ENCODE results near the gene CREG2. TPM values are rescaled to one million over a fixed set of nuclear protein-coding genes. Genes with fewer than 3 reads are reported as not detected.

CREG2 gene
- total RNA-seq, 1 experiment from 2014 or later = 1.3 TPM

DNA sequence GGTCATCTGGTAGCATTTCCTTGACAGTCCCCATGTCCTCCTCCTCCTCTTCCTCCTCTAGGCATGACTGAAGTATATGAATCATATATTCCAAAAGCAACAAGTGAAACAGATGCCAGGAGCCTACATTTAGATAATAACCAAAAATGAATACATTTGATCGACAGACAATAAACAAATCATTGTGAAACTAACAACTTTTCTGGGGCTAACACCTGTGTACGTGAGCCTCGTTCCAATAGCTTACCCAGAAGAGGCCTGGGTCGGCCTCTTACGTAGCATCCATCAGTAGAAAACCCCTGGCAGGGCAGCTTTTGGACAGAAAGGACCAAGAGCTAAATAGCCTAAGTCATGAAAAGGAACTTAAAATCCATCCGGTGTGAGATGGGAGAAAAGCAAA is 15.3 kb upstream of the CREG2 start:
- peaks cover 15% of the 10 kb centered on the region for H3K4me1 Mint-ChIP-seq (ENCODE audit: low read depth, unreplicated experiment)
- intact Hi-C loops (cut with micrococcal nuclease; ENCODE audit: unreplicated experiment) = no loop called here
- BruUV-seq (replicated peaks) = no TSS peak
- no peak for DNase-seq
- H3K27me3 Mint-ChIP-seq (ENCODE audit: unreplicated experiment) = no peaks in the 10 kb centered on the region
- CTCF ChIA-PET = no interaction called here
- H3K36me3 Mint-ChIP-seq (ENCODE audit: insufficient read depth, unreplicated experiment) = no peaks in the 10 kb centered on the region
- no peaks in the 10 kb centered on the region for H3K9me3 Mint-ChIP-seq (ENCODE audit: low read depth, unreplicated experiment)
- H3K4me3 Mint-ChIP-seq (ENCODE audit: low read depth, unreplicated experiment) = no peak overlapping the region
- TF ChIP-seq, protein P1, sequence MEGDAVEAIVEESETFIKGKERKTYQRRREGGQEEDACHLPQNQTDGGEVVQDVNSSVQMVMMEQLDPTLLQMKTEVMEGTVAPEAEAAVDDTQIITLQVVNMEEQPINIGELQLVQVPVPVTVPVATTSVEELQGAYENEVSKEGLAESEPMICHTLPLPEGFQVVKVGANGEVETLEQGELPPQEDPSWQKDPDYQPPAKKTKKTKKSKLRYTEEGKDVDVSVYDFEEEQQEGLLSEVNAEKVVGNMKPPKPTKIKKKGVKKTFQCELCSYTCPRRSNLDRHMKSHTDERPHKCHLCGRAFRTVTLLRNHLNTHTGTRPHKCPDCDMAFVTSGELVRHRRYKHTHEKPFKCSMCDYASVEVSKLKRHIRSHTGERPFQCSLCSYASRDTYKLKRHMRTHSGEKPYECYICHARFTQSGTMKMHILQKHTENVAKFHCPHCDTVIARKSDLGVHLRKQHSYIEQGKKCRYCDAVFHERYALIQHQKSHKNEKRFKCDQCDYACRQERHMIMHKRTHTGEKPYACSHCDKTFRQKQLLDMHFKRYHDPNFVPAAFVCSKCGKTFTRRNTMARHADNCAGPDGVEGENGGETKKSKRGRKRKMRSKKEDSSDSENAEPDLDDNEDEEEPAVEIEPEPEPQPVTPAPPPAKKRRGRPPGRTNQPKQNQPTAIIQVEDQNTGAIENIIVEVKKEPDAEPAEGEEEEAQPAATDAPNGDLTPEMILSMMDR (IDR thresholded peaks at IDR 0.05; ENCODE audit: unreplicated experiment) = no peak
- H3K27ac Mint-ChIP-seq (ENCODE audit: unreplicated experiment) = no peak overlapping the region

DNA sequence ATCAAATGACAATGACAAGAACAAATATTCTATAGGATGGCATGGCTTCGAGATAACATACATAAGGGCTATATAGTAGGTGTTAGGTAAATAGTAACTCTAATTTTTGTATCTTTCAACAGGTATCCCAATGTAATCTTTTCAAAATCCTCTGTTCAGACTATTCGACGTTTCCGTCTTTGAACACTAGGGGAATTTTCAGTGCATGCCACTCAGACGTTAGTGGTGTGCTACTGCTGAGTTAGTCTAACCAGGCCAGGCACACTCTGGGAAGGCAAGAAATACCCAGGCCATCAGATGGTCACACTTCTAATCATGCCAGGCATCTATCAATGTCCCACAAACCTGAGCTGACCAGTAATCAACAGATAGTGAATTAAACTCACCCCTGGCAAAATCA is 14.6 kb upstream of the CREG2 start:
- no TSS peak for BruUV-seq (replicated peaks)
- H3K9me3 Mint-ChIP-seq (ENCODE audit: low read depth, unreplicated experiment) = no peaks in the 10 kb centered on the region
- TF ChIP-seq, protein P1 (IDR thresholded peaks at IDR 0.05; ENCODE audit: unreplicated experiment) = no peak
- peaks cover 15% of the 10 kb centered on the region for H3K4me1 Mint-ChIP-seq (ENCODE audit: low read depth, unreplicated experiment)
- H3K27ac Mint-ChIP-seq (ENCODE audit: unreplicated experiment) = no peak overlapping the region
- H3K27me3 Mint-ChIP-seq (ENCODE audit: unreplicated experiment) = no peaks in the 10 kb centered on the region
- H3K4me3 Mint-ChIP-seq (ENCODE audit: low read depth, unreplicated experiment) = no peak overlapping the region
- no peaks in the 10 kb centered on the region for H3K36me3 Mint-ChIP-seq (ENCODE audit: insufficient read depth, unreplicated experiment)
- CTCF ChIA-PET = no interaction called here
- intact Hi-C loops (cut with micrococcal nuclease; ENCODE audit: unreplicated experiment) = no loop called here
- DNase-seq = no peak

DNA sequence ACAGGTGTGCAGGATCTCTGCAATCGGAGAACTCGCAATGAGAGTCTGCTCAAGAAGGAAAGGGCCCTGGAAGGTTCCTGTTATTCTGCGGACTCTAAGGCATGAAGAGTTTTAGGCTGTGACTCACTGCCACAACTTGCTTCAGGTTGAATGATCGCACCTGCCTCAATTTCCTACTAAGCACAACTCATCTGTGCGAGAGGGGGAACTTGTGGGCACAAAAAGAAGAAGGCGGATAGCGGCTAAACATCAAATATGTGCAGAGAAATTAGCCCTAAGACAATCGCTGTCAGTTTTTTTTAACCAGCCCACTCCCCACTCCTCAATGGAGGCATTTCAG is 14.0 kb upstream of the CREG2 start:
- CTCF ChIA-PET = no interaction called here
- H3K4me1 Mint-ChIP-seq (ENCODE audit: low read depth, unreplicated experiment) = peaks cover 18% of the 10 kb centered on the region
- DNase-seq = no peak
- BruUV-seq (replicated peaks) = no TSS peak
- H3K36me3 Mint-ChIP-seq (ENCODE audit: insufficient read depth, unreplicated experiment) = peaks cover under 1% of the 10 kb centered on the region
- H3K9me3 Mint-ChIP-seq (ENCODE audit: low read depth, unreplicated experiment) = no peaks in the 10 kb centered on the region
- intact Hi-C loops (cut with micrococcal nuclease; ENCODE audit: unreplicated experiment) = no loop called here
- TF ChIP-seq, protein P1 (IDR thresholded peaks at IDR 0.05; ENCODE audit: unreplicated experiment) = no peak
- H3K27me3 Mint-ChIP-seq (ENCODE audit: unreplicated experiment) = no peaks in the 10 kb centered on the region
- no peak overlapping the region for H3K27ac Mint-ChIP-seq (ENCODE audit: unreplicated experiment)
- H3K4me3 Mint-ChIP-seq (ENCODE audit: low read depth, unreplicated experiment) = no peak overlapping the region

DNA sequence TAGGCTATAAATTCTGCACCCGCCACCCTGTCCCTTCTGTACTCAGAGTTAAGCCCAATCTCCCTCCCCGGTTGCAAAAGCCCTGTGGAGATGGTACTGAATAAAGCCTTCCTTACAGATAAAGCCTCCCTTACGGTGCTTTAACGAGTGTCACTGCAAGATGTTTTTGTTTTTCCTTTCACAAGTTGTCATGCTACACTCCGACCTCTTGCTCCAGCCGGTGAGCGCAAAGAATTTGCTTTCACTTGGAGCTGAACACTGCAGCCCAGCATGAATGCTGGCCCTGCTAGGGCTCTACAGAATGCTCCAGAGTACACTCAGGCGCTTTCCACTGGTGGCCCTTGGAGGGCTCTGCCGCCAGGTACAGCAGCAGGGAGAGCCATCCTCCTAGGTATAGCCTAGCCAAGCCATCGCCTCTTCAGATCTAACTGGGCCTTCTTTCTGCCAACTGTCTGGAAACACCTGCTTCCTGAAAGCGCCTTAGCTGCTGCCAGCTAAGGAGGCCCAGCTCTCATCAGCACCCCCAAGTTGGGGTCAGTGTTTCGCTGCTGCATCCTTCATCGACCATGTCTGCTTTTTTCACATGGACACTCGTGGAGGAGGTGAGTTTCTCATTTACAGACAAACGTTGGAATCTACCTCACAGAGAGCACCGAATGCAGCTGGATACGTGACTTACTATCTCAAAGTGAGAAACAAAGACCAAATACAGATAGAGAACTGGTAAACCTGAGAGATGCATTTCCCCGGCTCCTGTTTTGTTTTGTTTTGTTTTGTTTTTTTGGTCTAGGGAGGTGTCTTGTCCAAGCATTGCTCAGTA is 13.4 kb upstream of the CREG2 start:
- H3K4me1 Mint-ChIP-seq (ENCODE audit: low read depth, unreplicated experiment) = peaks cover 24% of the 10 kb centered on the region
- H3K9me3 Mint-ChIP-seq (ENCODE audit: low read depth, unreplicated experiment) = no peaks in the 10 kb centered on the region
- intact Hi-C loops (cut with micrococcal nuclease; ENCODE audit: unreplicated experiment) = no loop called here
- TF ChIP-seq, protein P1 (IDR thresholded peaks at IDR 0.05; ENCODE audit: unreplicated experiment) = no peak
- DNase-seq = no peak
- no peak overlapping the region for H3K4me3 Mint-ChIP-seq (ENCODE audit: low read depth, unreplicated experiment)
- BruUV-seq (replicated peaks) = no TSS peak
- CTCF ChIA-PET = no interaction called here
- peak overlapping the region; percentile 37 for H3K27ac Mint-ChIP-seq (ENCODE audit: unreplicated experiment)
- no peaks in the 10 kb centered on the region for H3K27me3 Mint-ChIP-seq (ENCODE audit: unreplicated experiment)
- H3K36me3 Mint-ChIP-seq (ENCODE audit: insufficient read depth, unreplicated experiment) = peaks cover 3% of the 10 kb centered on the region

Measured in Calu3 (cell line).